ENCODE measurements around the gene TAS2R9. TPM values are rescaled to one million over a fixed set of nuclear protein-coding genes. Genes with fewer than 3 reads are reported as not detected.

TAS2R9 gene
- total RNA-seq, result not detected

DNA sequence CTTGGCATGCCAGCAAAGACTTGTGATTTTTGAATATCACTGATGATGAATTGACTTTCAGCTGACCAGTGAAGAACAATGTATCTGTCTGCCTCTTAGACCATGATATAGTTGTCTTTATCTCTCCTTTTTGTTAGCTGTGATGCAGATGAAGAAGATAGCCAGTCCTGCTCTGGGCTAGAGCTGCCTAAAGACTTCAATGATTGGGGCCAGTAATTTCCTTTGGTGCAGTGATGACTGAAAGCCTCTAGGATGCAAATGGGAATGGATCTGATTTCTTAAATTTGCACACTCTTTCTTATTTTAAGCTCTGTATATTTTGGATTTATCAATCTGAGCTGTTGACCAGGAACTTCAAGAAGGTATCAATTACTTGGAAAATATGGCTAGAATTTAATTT, at the start of gene TAS2R9:
TAS2R9 (minus strand) TSS at position 101 of the 400 bp plus-strand sequence; CDS start at position 8, 93 bp downstream.
- no peak within 1 kb of the TSS for H3K4me3 Mint-ChIP-seq
- no peak within 1 kb of the TSS for H3K27ac Mint-ChIP-seq
- H3K9me3 Mint-ChIP-seq, result no peaks in the 10 kb centered on the region
- H3K36me3 Mint-ChIP-seq (ENCODE audit: low read depth), result no peaks in the 10 kb centered on the region
- no peaks in the 10 kb centered on the region for H3K4me1 Mint-ChIP-seq
- H3K27me3 Mint-ChIP-seq, result peaks cover 16% of the 10 kb centered on the region
- no peak for ATAC-seq (replicated peaks)

- Mint-ChIP-seq H3K27ac (no peak overlapping the region), H3K9me3 (peaks cover 11% of the 10 kb centered on the region), H3K27me3 (no peaks in the 10 kb centered on the region), H3K4me1 (peaks cover 22% of the 10 kb centered on the region), H3K36me3 (ENCODE audit: low read depth) (peaks cover 60% of the 10 kb centered on the region), H3K4me3 (no peak overlapping the region)
- no peak for ATAC-seq (replicated peaks)
These were observed 45.8 kb upstream of the TAS2R9 start for GRCh38 chr12:10855807-10856206.

DNA sequence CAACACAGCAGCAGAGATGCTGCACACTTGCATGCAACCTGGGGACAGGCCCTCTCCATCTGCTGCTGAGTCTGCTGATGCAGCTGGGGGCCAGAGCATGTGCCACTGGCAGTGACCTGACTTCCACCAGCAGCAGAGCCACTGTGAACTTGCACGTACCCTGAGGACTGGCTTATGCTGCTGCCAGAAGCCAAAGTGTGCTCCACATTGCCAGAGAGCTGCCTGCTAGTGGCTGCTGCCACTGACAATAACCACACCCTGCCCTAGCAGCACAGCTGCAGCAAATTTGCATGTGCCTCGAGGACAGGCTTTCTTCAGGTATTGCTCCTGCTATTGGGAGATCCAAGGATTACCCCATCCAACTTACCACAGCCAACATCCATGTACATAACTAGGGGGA, 43.8 kb upstream of the TAS2R9 start:
- H3K9me3 Mint-ChIP-seq, result peaks cover 5% of the 10 kb centered on the region
- peaks cover 28% of the 10 kb centered on the region for H3K4me1 Mint-ChIP-seq
- H3K4me3 Mint-ChIP-seq, result no peak overlapping the region
- ATAC-seq (replicated peaks), result no peak
- H3K27ac Mint-ChIP-seq, result no peak overlapping the region
- H3K27me3 Mint-ChIP-seq, result no peaks in the 10 kb centered on the region
- H3K36me3 Mint-ChIP-seq (ENCODE audit: low read depth), result peaks cover 40% of the 10 kb centered on the region

DNA sequence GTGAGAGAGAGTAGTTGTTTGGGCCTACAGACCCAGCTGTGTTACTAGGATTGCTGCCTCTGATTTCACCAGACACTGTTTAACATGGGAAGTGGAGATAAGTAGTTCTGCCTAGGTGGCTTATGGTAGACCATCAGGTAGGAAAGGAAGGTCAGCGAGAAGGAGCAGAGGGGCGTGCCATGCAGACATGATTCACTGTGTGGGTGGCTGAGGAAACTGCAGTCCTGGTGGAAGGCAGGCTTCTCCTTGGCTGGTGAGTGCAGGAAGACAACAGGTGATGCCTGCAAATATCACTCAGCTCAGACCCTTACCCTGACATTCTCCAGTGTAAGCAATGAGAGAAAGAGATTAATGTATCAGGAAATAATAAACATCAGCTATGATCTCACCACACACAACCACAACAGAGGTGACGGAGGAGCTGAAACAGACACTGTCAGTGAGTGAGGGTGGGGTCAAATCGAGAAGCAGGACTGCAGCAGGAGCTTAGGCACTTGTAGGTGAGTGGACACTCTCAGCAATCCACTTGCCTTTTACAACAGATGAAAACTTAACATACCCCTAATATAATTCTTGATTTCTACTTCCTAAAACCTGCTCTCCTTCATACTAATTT, 41.4 kb upstream of the TAS2R9 start:
- ATAC-seq (replicated peaks), result peak; percentile 56
- no peaks in the 10 kb centered on the region for H3K27me3 Mint-ChIP-seq
- no peaks in the 10 kb centered on the region for H3K9me3 Mint-ChIP-seq
- peaks cover 35% of the 10 kb centered on the region for H3K36me3 Mint-ChIP-seq (ENCODE audit: low read depth)
- H3K4me1 Mint-ChIP-seq, result peaks cover 28% of the 10 kb centered on the region
- no peak overlapping the region for H3K4me3 Mint-ChIP-seq
- H3K27ac Mint-ChIP-seq, result peak overlapping the region; percentile 71

- peaks cover 28% of the 10 kb centered on the region for H3K4me1 Mint-ChIP-seq
These were observed 39.5 kb upstream of the TAS2R9 start, which contains the start of gene PRR4 for GRCh38 chr12:10849425-10849878. TSS of gene PRR4 (minus strand) at chr12:10849475. CDS start at chr12:10849437, 38 bp downstream.

DNA sequence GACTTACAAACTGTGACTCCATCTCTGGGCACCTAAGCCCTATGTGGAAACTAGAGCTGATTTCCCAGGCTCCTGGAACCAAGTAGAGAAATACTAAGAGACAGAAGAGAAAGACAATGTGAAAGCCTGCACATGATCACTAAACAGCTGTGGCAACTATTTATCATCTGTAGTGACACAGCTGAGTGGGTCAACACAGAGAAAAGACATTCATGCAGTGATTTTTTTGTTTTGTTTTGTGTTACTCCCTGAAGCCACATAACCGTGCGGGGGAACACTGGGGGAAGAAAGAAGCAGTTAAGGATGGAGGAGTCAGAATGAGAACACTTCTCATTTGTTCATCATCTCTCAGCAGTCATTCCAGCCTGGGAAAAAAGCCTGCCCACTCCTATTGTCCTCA, 37.8 kb upstream of the TAS2R9 start:
- Mint-ChIP-seq H3K27me3 (no peaks in the 10 kb centered on the region), H3K4me1 (peaks cover 24% of the 10 kb centered on the region)
- ATAC-seq (replicated peaks), result no peak

More at GRCh38 chr12:10849425-10849878, 39.5 kb upstream of the TAS2R9 start, which contains the start of gene PRR4:
- Mint-ChIP-seq H3K27ac (peak within 1 kb of the TSS; percentile 71), H3K27me3 (no peaks in the 10 kb centered on the region), H3K36me3 (ENCODE audit: low read depth) (peaks cover 40% of the 10 kb centered on the region), H3K9me3 (no peaks in the 10 kb centered on the region), H3K4me3 (no peak within 1 kb of the TSS)
- ATAC-seq (replicated peaks), result peak; percentile 67

DNA sequence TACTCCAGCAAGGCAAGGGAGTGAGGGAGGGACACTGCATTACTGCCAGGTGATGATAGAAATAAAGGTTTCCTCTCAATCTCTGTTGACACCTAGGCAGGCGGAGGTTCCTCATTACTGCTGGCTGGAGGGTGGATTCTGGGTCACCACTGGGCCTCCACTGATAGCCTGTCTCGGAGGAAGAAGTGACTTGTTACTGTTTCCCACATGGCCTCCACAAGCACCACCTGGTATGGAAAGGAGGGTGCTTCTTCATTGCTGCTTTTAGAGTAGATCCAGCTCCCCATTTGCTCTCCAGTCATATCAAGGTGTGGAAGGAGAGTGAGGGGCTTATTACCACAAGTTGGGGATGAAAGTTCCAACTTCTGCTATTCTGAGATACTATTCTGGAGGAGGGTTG, 32.9 kb upstream of the TAS2R9 start:
- H3K27ac Mint-ChIP-seq, result no peak overlapping the region
- no peaks in the 10 kb centered on the region for H3K27me3 Mint-ChIP-seq
- H3K4me3 Mint-ChIP-seq, result no peak overlapping the region
- no peaks in the 10 kb centered on the region for H3K4me1 Mint-ChIP-seq
- no peaks in the 10 kb centered on the region for H3K9me3 Mint-ChIP-seq
- ATAC-seq (replicated peaks), result no peak
- peaks cover 30% of the 10 kb centered on the region for H3K36me3 Mint-ChIP-seq (ENCODE audit: low read depth)

More for the DNA sequence above, 37.8 kb upstream of the TAS2R9 start:
- no peaks in the 10 kb centered on the region for H3K9me3 Mint-ChIP-seq
- H3K36me3 Mint-ChIP-seq (ENCODE audit: low read depth), result peaks cover 40% of the 10 kb centered on the region
- H3K27ac Mint-ChIP-seq, result peak overlapping the region; percentile 7
- no peak overlapping the region for H3K4me3 Mint-ChIP-seq

GRCh38 chr12:10838461-10838860, 28.5 kb upstream of the TAS2R9 start:
- Mint-ChIP-seq H3K4me3 (no peak overlapping the region), H3K36me3 (ENCODE audit: low read depth) (no peaks in the 10 kb centered on the region), H3K9me3 (no peaks in the 10 kb centered on the region), H3K27ac (no peak overlapping the region), H3K4me1 (no peaks in the 10 kb centered on the region), H3K27me3 (no peaks in the 10 kb centered on the region)
- ATAC-seq (replicated peaks), result no peak

DNA sequence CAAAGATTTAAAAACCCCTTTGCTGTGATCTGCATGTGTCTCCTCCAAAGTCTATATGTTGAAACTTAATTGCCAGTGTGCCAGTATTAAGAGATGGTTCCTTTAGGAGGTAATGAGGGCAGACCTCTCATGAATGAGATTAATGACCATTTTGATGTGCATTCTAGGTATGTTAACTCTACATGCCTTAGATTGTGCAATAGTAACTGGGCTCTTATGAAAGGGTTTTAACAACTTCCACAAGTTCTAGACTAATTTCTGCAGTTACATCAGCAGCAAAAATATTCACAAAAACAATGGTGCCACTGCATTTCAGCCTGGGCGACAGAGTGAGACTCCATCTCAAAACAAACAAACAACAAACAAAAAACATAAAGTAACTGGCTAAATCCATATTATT, 20.0 kb upstream of the TAS2R9 start:
- no peak overlapping the region for H3K27ac Mint-ChIP-seq
- H3K4me1 Mint-ChIP-seq, result no peaks in the 10 kb centered on the region
- H3K36me3 Mint-ChIP-seq (ENCODE audit: low read depth), result no peaks in the 10 kb centered on the region
- no peaks in the 10 kb centered on the region for H3K9me3 Mint-ChIP-seq
- H3K4me3 Mint-ChIP-seq, result no peak overlapping the region
- no peaks in the 10 kb centered on the region for H3K27me3 Mint-ChIP-seq
- no peak for ATAC-seq (replicated peaks)

DNA sequence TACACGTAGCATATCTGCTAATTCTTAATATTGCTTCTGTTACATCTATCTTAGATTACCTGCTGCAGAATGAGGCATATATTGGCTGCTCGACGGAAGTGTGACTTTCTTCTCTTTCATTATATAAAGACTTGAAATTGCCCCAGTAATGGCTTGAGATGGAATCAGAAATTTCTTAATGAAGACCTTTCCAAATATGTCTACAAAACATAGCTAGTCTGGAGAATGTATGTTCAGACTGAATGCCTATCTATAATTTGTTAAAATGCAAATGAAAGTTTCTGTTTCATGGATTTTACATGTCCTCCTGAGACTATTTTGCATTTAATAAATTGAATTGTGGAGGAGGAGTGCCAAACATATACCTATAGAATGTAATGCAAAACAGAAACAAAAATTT, 16.3 kb upstream of the TAS2R9 start, which contains the start of gene TAS2R10:
TAS2R10 (minus strand) TSS at position 101 of the 400 bp plus-strand sequence; CDS start at position 12, 89 bp downstream.
- no peak within 1 kb of the TSS for H3K27ac Mint-ChIP-seq
- no peak for ATAC-seq (replicated peaks)
- no peaks in the 10 kb centered on the region for H3K36me3 Mint-ChIP-seq (ENCODE audit: low read depth)
- no peaks in the 10 kb centered on the region for H3K27me3 Mint-ChIP-seq
- H3K9me3 Mint-ChIP-seq, result no peaks in the 10 kb centered on the region
- H3K4me1 Mint-ChIP-seq, result no peaks in the 10 kb centered on the region
- H3K4me3 Mint-ChIP-seq, result no peak within 1 kb of the TSS

DNA sequence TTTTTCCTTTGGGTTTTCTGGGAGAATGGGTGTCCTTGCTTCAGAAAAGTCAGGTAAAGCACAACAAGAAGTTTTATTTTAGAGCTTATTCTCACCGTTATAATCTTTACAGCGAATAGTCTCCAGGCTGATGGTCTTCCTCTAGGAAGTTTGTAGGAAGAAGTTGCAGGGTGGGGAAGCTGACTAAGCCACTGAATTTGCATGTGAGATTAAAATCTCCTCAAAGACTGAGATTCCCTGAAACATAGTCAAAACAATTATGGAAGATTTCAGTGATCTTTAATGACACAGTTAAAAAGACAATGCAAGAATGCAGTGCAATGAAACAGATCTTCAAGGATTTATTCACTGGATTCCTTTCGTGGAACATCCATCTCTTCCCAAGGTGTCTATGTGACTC, 15.0 kb upstream of the TAS2R9 start:
- H3K9me3 Mint-ChIP-seq, result no peaks in the 10 kb centered on the region
- no peak for ATAC-seq (replicated peaks)
- no peaks in the 10 kb centered on the region for H3K36me3 Mint-ChIP-seq (ENCODE audit: low read depth)
- H3K4me3 Mint-ChIP-seq, result no peak overlapping the region
- H3K27me3 Mint-ChIP-seq, result no peaks in the 10 kb centered on the region
- no peaks in the 10 kb centered on the region for H3K4me1 Mint-ChIP-seq
- no peak overlapping the region for H3K27ac Mint-ChIP-seq

GRCh38 chr12:10811883-10812536, 2.0 kb upstream of the TAS2R9 start:
- no peaks in the 10 kb centered on the region for H3K4me1 Mint-ChIP-seq
- H3K27ac Mint-ChIP-seq, result no peak overlapping the region
- no peak for ATAC-seq (replicated peaks)
- H3K4me3 Mint-ChIP-seq, result no peak overlapping the region
- H3K9me3 Mint-ChIP-seq, result no peaks in the 10 kb centered on the region
- no peaks in the 10 kb centered on the region for H3K36me3 Mint-ChIP-seq (ENCODE audit: low read depth)
- H3K27me3 Mint-ChIP-seq, result peaks cover 11% of the 10 kb centered on the region

DNA sequence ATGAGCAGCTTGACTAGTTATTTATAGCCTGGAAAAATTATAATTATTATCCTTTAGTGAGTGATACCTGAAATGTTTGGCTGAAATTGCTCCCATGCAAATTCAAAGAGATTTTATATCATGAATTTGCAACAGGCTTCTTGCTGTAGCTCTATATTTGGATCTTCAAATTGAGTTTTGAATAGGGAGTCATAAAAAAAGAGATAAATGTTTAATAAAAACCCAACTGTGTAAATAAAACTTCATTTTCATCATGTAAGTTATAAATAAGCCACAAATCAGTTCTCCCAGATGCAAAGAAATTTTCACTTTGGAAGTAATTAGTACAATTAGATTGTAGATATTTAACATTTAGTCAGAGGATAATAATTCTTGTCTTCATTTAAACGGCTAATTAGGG, 2.8 kb downstream of the TAS2R9 start, which contains the start of gene TAS2R8:
TAS2R8 (minus strand) TSS at position 101 of the 400 bp plus-strand sequence. CDS start 306 bp downstream, outside the sequence.
- no peaks in the 10 kb centered on the region for H3K9me3 Mint-ChIP-seq
- H3K4me3 Mint-ChIP-seq, result no peak within 1 kb of the TSS
- H3K27ac Mint-ChIP-seq, result no peak within 1 kb of the TSS
- peaks cover 16% of the 10 kb centered on the region for H3K27me3 Mint-ChIP-seq
- H3K4me1 Mint-ChIP-seq, result no peaks in the 10 kb centered on the region
- H3K36me3 Mint-ChIP-seq (ENCODE audit: low read depth), result no peaks in the 10 kb centered on the region
- ATAC-seq (replicated peaks), result no peak

GRCh38 chr12:10802587-10802986, 7.4 kb downstream of the TAS2R9 start, which contains the start of gene TAS2R7:
TSS of gene TAS2R7 (minus strand) at chr12:10802627. CDS start at chr12:10802570, 57 bp downstream.
- H3K9me3 Mint-ChIP-seq, result no peaks in the 10 kb centered on the region
- H3K27me3 Mint-ChIP-seq, result peaks cover 19% of the 10 kb centered on the region
- no peaks in the 10 kb centered on the region for H3K4me1 Mint-ChIP-seq
- no peak within 1 kb of the TSS for H3K27ac Mint-ChIP-seq
- H3K36me3 Mint-ChIP-seq (ENCODE audit: low read depth), result no peaks in the 10 kb centered on the region
- ATAC-seq (replicated peaks), result no peak
- H3K4me3 Mint-ChIP-seq, result no peak within 1 kb of the TSS

DNA sequence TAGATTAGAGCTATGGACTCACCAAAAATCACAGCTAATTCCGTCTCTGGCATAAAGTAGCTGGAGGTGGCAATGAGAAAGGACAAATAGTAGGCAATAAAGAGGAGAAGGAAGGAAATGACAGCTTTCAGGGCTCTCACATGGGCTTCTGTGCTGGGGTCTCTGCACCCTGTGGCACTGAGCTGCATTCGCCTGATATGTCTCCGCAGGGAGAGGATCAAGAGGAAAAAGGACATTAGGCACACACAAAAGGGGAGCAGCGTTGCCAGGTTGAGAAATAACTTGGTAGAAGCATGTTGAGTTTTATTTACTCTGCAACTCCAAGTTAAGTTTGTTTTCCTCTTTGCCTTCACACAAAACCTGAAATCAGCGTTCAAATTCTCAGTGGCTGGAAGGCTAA, 8.2 kb downstream of the TAS2R9 start:
- H3K27me3 Mint-ChIP-seq, result peaks cover 23% of the 10 kb centered on the region
- ATAC-seq (replicated peaks), result no peak
- no peaks in the 10 kb centered on the region for H3K9me3 Mint-ChIP-seq
- no peaks in the 10 kb centered on the region for H3K4me1 Mint-ChIP-seq
- no peaks in the 10 kb centered on the region for H3K36me3 Mint-ChIP-seq (ENCODE audit: low read depth)
- H3K27ac Mint-ChIP-seq, result no peak overlapping the region
- no peak overlapping the region for H3K4me3 Mint-ChIP-seq

All from activated T-helper 17 cell treated with anti-CD3 and anti-CD28 coated beads, Interleukin-2, amount 50 U/mL, for 72 hours (primary cell).